ENCODE data around the gene TTN. TPM values are rescaled to one million over a fixed set of nuclear protein-coding genes. Genes with fewer than 3 reads are reported as not detected.

TTN gene
- total and polyA plus RNA-seq, 8 donors: 1.4 to 27.5 (median 2.2) TPM

DNA sequence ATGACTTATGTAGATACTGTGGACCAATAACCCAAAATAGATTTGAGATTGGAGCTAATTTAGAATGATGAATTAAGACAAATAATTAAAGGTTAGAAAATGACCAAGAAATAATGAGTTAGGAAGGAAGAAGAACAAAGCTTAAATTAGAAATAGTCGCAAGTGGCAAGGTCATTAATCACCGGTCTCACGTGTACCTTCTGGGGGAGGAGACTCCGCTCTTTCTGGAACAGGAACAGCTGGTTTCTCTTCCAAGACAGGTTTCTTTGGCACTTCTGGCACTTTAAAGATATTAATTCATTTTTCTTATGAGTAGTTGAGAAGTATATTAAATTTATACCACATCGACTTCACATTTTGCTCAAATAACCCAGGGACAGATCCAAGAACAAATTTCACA lies 156.7 kb downstream of the TTN start:
- ATAC-seq (no peak), DNase-seq (no peak)
- Histone ChIP-seq H3K4me3 (no peak overlapping the region), H3K9me3 (no peaks in the 10 kb centered on the region), H3K4me1 (no peaks in the 10 kb centered on the region), H3K36me3 (no peaks in the 10 kb centered on the region), H3K27ac (no peak overlapping the region), H3K27me3 (no peaks in the 10 kb centered on the region)
- intact Hi-C loops (cut with DNase I): no loop called here
- TF ChIP-seq CTCF (IDR thresholded peaks at IDR 0.05): no peak

DNA sequence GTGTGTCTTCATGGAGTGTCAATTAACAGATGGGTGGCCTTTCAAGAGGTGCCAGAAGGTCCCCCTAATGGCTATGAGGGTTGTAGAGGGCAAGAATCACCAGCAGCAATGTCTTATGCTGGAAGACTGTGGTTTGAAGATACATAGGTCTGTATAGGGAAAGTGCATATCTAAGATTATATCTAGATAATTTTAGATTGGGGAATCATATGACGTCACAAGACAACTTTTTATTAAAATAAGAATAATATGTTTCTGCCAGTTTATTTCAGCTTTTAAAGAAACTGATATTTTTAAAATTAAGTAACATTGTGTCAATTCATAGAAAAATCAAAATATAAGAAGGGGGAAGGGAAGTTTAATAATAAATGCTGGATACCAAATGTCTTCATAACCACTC lies 162.3 kb downstream of the TTN start:
- H3K27me3 ChIP-seq: no peaks in the 10 kb centered on the region
- H3K4me1 ChIP-seq: no peaks in the 10 kb centered on the region
- no peaks in the 10 kb centered on the region for H3K36me3 ChIP-seq
- intact Hi-C loops (cut with DNase I): no loop called here
- no peak for ATAC-seq
- no peak for TF ChIP-seq CTCF (IDR thresholded peaks at IDR 0.05)
- no peaks in the 10 kb centered on the region for H3K9me3 ChIP-seq
- H3K27ac ChIP-seq: no peak overlapping the region
- no peak for DNase-seq
- no peak overlapping the region for H3K4me3 ChIP-seq

GRCh38 chr2:178641498-178641897 lies 165.7 kb downstream of the TTN start:
- Histone ChIP-seq H3K27me3 (no peaks in the 10 kb centered on the region), H3K27ac (no peak overlapping the region), H3K36me3 (no peaks in the 10 kb centered on the region), H3K4me1 (no peaks in the 10 kb centered on the region), H3K9me3 (no peaks in the 10 kb centered on the region), H3K4me3 (no peak overlapping the region)
- intact Hi-C loops (cut with DNase I): no loop called here
- no peak for TF ChIP-seq CTCF (IDR thresholded peaks at IDR 0.05)
- DNase-seq: no peak
- no peak for ATAC-seq

GRCh38 chr2:178635897-178636296 lies 171.3 kb downstream of the TTN start:
- Histone ChIP-seq H3K4me3 (no peak overlapping the region), H3K36me3 (peaks cover 0 to under 1% of the 10 kb centered on the region in 2 donors), H3K9me3 (no peaks in the 10 kb centered on the region), H3K27me3 (no peaks in the 10 kb centered on the region), H3K4me1 (no peaks in the 10 kb centered on the region), H3K27ac (no peak overlapping the region)
- ATAC-seq: no peak
- no peak for DNase-seq
- TF ChIP-seq CTCF (IDR thresholded peaks at IDR 0.05): no peak
- intact Hi-C loops (cut with DNase I): no loop called here

- no peaks in the 10 kb centered on the region for H3K27me3 ChIP-seq
- no peak overlapping the region for H3K27ac ChIP-seq
- peaks cover 0 to 4% of the 10 kb centered on the region in 2 donors for H3K36me3 ChIP-seq
- intact Hi-C loops (cut with DNase I): no loop called here
- no peaks in the 10 kb centered on the region for H3K9me3 ChIP-seq
- no peaks in the 10 kb centered on the region for H3K4me1 ChIP-seq
- H3K4me3 ChIP-seq: no peak overlapping the region
- TF ChIP-seq CTCF (IDR thresholded peaks at IDR 0.05): no peak
- no peak for DNase-seq
- no peak for ATAC-seq
Observed at GRCh38 chr2:178632729-178633128, 174.5 kb downstream of the TTN start.

All from left lung (tissue), 10 donors.